Metanephros (tissue), 2 donors: ENCODE measurements around the gene ISCA1. TPM values are rescaled to one million over a fixed set of nuclear protein-coding genes. Genes with fewer than 3 reads are reported as not detected.

Experiments used
- small RNA-seq: library from RNA; depleted of rRNA; stranded (forward); fragments of <200 nt; gene quantifications from one replicate; pipeline ENCODE3, GENCODE V24; 2014; ENCODE audit warnings: low replicate concordance
- total RNA-seq: library from RNA; depleted of rRNA; stranded (reverse); fragments of >200 nt; gene quantifications from one replicate; pipeline ENCODE4 v1.2.3, GENCODE V29; 2014

Gene ISCA1
- 55.9 TPM for total RNA-seq

DNA sequence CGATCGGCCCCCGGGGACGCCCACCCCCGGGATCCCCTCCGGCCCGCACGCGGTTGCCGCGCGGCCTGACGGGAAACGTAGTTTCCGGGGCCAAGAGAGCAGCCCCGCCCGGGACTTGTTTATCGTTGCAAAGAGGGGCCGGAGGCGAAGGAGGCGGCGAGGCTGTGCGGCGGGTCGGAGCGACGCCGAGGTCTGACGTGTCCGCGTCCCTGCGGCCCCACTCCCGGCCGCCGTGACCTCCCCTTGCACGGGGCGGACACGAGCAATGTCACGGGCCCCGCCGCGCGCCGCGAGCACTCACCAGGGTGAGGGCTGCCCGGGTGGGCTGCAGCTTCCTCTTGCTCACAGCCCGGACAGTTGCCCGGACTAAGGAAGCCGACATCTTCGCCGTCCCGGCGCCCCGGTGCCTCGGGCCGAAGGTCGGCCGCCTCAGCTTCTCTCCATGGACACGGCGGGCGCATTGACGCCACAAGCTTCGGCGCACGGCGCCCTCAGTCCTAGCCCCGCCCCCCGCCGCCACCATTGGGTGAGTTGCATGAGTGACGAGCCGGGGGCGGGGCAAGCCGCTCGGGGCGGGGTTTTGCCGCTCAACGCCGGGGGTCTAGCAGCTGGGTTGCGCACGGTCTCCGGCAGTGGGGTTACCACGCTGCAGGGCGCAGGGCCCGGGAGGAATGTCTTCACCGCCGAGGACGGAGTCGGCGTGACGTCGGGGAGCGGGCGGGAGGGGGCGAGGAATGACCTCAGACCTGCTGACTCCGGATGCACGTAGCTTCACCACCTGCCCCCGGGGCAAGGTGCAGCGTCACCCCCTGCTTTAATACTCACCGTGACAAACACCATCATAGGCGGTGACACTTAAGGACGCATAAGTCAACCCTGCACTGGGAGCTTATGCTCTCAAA is at the start of gene ISCA1:
Gene ISCA1 (minus strand): TSS at position 462 of the 902 bp plus-strand sequence. CDS start 80 bp downstream, at position 382.

DNA sequence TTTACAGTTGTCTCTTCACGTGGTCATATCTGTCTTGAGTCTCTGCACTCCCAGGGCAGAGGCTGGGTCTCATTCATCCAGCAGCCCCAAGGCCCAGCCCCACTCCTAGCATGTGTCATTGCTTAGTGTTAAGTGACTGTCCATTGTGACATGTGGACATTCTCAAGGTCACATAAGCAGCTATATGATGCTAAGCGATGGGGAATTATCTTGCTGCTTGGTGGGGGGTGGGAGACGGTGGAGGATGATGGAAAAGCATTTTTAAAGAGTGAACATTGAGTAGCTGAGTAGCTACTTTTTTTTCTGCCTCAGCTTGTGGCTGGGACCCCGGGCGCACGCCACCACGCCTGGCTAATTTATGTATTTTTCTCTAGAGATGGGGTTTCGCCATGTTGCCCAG is 22.8 kb downstream of the ISCA1 start, which contains the start of gene C9orf153:
Gene C9orf153 (minus strand): TSS at position 101 of the 400 bp plus-strand sequence. CDS start 30,054 bp downstream, outside the sequence.

Small RNA genes within 50 kb of the gene (small RNA-seq; reads per million reads assigned to genes)
- gene AL137849.1 (not detected), gene RN7SKP264 (not detected)

Other genes starting within 250 kb of the ISCA1 start
- 57.7 TPM for gene GOLM1, start 183.0 kb downstream of the ISCA1 start, total RNA-seq
- gene C9orf153, start 22.9 kb downstream of the ISCA1 start, total RNA-seq, result 0.70 TPM
- gene TUT7, start 71.9 kb upstream of the ISCA1 start, total RNA-seq, result 22.2 TPM